ENCODE data around the gene SS18L1.
A peak's percentile ranks its signal among the peaks of the same experiment; 100 is the strongest.

Gene SS18L1

GRCh38 chr20:62175711-62176110 lies 32.1 kb downstream of the SS18L1 start:
- DNase-seq = no peak

- no peak for DNase-seq
These were observed 33.3 kb downstream of the SS18L1 start for GRCh38 chr20:62176866-62177265.

- DNase-seq = no peak
These were observed 33.7 kb downstream of the SS18L1 start for GRCh38 chr20:62177307-62177706.

DNA sequence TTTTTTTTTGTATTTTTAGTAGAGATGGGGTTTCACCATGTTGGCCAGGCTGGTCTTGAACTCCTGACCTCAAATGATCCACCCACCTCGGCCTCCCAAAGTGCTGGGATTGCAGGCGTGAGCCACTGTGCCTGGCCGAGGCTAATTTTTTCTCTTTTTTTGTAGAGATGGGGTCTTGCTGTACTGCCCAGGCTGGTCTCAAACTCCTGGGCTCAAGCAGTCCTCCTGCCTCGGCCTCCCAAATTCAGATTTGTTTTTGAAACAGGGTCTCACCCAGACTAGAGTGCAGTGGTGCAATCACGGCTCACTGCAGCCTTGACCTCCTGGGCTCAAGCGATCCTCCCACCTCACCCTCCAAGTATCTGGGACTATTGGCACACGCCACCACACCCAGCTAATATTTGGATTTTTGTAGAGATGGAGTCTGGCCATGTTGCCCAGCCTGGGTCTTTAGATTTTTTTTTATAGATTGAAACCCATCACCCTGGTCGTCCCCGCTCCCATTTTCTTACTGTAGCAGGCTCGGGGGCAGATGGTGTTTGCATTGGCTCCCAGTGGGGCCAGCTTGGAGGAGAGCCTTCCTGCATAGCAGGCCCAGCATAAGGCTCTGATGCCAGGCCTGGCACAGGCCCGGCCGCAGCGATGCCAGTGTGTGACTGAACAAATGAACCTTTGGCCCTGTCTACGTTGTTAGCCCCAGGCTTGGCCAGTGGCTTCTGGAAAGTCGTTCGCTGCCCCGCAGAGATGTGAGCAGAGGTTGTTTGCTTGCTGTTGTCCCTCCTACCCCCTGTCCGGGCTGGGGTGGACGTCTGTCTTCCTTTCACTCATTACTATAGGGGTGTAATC lies 35.0 kb downstream of the SS18L1 start:
- no peak for DNase-seq

- no peak for DNase-seq
These were observed 35.6 kb downstream of the SS18L1 start for GRCh38 chr20:62179162-62179504.

- DNase-seq = no peak
These were observed 38.2 kb downstream of the SS18L1 start for GRCh38 chr20:62181808-62182207.

DNA sequence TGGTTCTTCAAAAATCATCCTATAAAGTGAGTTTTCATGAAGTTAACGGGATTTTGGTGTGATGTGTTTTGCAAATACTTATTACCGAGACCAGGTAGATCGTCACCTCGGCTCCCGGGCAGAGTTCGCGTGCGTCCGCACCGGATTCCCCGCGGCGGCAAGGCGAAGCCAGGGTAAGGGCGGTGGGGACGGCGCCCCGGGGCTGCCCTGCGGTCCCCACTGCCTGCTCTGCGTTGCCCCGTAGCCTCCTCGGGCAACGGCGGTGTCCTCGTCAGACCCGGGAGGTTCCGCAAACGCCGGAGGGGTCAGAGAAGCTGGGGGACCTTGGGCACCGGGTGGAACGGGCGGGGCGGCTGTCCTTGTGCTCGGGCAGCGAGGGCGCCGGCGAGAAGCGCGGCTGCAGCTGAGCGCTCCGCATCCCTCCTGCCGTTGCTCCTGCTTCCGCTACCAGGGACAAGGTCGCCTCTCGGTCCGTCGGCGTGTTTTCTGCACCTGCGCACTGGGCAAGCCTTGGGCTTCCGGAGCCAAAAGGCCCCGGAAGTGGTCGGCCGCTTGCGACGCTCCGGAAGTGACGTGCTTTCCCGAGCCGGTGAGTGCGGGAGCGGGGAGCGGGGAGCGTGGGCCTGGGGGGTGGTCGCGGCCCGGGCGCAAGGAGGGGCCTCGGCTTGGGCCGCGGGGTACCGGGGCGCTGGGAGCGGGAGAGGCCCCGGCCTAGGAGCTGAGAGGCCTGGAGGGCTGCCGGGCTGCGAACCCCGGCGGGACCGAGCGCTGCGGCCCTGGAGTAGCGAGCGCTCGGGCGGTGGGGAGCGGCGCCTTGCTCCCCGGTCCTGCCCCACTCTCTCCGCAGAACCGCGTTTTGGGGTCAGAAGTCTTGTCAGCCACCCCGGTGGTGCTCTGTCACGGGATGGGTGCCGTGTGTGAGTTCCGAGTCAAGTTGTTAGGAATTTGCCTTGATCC lies 39.2 kb downstream of the SS18L1 start, which contains the start of gene MTG2:
Gene MTG2, plus strand, starts transcription at position 560 of the 957 bp plus-strand sequence. CDS start 10,393 bp downstream, outside the sequence.
- DNase-seq = peak; percentile 99

GRCh38 chr20:62183426-62184142 lies 40.0 kb downstream of the SS18L1 start:
- DNase-seq = no peak

- DNase-seq = no peak
These were observed 42.5 kb downstream of the SS18L1 start for GRCh38 chr20:62186096-62186426.

GRCh38 chr20:62186887-62187866 lies 43.6 kb downstream of the SS18L1 start:
- no peak for DNase-seq

GRCh38 chr20:62190639-62191411 lies 47.3 kb downstream of the SS18L1 start:
- DNase-seq = no peak

GRCh38 chr20:62191781-62192559 lies 48.4 kb downstream of the SS18L1 start:
- DNase-seq = no peak

GRCh38 chr20:62192635-62193034 lies 49.1 kb downstream of the SS18L1 start:
- no peak for DNase-seq

- DNase-seq = no peak
These were observed 49.8 kb downstream of the SS18L1 start for GRCh38 chr20:62193079-62194025.

- DNase-seq = no peak
These were observed 51.5 kb downstream of the SS18L1 start for GRCh38 chr20:62195075-62195405.

DNA sequence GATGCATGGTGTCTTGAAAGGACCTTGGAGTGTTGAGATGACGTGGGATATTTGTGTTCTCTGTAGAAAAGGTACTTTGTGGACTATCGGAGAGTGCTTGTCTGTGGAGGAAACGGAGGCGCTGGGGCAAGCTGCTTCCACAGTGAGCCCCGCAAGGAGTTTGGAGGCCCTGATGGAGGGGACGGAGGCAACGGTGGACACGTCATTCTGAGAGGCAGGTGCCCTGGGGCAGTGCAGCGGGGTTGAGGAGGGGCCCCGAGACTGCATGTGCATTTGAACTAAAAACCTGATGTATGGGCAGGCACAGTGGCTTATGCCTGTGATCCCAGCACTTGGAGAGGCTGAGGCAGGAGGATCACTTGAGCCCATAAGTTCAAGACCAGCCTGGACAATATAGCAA lies 52.2 kb downstream of the SS18L1 start:
- DNase-seq = no peak

DNA sequence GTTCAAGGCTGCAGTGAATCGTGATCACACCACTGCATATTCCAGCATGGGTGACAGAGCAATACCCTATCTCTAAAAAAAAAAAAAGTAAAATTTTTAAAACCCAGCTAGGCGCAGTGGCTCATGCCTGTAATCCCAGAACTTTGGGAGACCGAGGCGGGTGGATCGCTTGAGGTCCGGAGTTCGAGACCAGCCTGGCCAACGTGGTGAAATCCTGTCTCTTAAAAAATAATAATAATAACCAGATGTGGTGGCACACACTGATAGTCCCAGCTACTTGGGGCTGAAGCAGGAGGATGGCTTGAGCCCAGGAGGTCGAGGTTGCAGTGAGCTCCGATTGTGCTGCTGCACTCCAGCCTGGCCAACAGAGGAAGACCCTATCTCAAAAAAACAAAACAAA lies 52.7 kb downstream of the SS18L1 start:
- DNase-seq = no peak

DNA sequence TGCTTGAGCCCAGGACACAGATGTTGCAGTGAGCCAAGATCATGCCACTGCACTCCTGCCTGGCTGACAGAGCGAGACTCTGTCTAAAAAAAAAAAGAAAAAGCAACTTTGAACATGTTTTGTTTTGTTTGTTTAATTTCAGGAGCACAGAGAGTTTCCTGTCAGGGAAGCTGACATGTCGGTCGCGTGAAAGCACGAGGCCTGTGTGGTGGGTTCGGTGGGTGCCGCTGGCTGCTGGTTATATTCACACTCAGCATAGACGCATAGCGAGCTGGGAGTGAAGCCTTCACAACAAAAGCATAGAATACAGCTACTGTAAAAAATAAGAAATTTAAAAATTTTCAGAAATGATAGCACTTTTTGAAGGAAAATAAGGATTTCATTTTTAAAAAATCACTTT lies 53.7 kb downstream of the SS18L1 start:
- DNase-seq = no peak

DNA sequence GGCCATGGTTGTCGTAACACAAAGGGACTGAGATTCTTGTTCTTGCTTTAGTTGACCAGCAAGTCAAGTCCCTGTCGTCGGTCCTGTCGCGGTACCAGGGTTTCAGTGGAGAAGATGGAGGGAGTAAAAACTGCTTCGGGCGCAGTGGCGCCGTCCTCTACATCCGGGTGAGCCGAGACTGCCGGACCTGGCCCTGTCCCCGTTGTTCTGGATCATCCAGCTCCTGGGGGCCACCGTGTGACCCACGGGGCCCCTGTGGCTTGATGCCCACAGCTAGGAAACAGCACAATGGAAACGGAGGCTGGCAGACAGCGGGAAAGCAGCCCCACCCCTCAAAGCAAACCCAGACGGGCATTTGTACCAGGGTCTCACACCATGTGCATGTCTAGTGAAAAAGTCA lies 54.2 kb downstream of the SS18L1 start:
- DNase-seq = no peak

Measured in SHP77 treated with DMSO at 0.1 percent for 48 hours (cell line).